K562 (cell line): ENCODE results near the gene DCAF10. TPM values are rescaled to one million over a fixed set of nuclear protein-coding genes. Genes with fewer than 3 reads are reported as not detected.

Source experiments
- ARNT ChIP-seq, 2 experiments: fragments of 450-650 bp; IDR thresholded peaks; 2 replicates each; pipeline ENCODE4 v1.6.1; 2016; ENCODE audit warnings: mild to moderate bottlenecking in 1 of 2
- CBFB ChIP-seq: sonication (generic); formaldehyde crosslinking; IDR thresholded peaks from 2 replicates; pipeline ENCODE4 v1.4.0; 2020; ENCODE audit warnings: mild to moderate bottlenecking, missing genetic modification reagents
- ETS2 ChIP-seq: IDR thresholded peaks from 2 replicates; pipeline ENCODE4 v1.6.1; 2016; ENCODE audit warnings: borderline replicate concordance, missing genetic modification characterization, mild to moderate bottlenecking, moderate library complexity, missing compliant biosample characterization; ENCODE audit not compliant: poor library complexity, severe bottlenecking
- FOXJ2 ChIP-seq: fragments of 200-800 bp; sonication (Bioruptor generic); IDR thresholded peaks from 2 replicates; pipeline ENCODE4 v1.6.1; 2016; ENCODE audit warnings: missing genetic modification characterization, missing compliant biosample characterization
- GTF2B ChIP-seq: IDR thresholded peaks from 2 replicates; pipeline ENCODE4 v1.6.1; 2011; ENCODE audit not compliant: insufficient read length; ENCODE audit errors: extremely low read depth
- HNRNPH1 ChIP-seq: fragments of 200-400 bp; formaldehyde crosslinking; optimal IDR thresholded peaks from 2 replicates; pipeline ENCODE3; 2017; ENCODE audit warnings: low read depth, mild to moderate bottlenecking, low read length, moderate library complexity
- JUND ChIP-seq, 2 experiments: IDR thresholded peaks; 2 replicates in 1 of 2; 3 replicates in 1 of 2; pipeline ENCODE4 v1.6.1; 2011; ENCODE audit warnings: borderline replicate concordance in 2 of 2, low read depth in 2 of 2, low read length in 2 of 2, improper control_type of control experiment in 1 of 2, missing biosample characterization in 1 of 2, missing genetic modification characterization in 1 of 2, missing genetic modification reagents in 1 of 2
- KDM1A ChIP-seq, 2 experiments: fragments of 450-650 bp; IDR thresholded peaks; 2 replicates each; pipeline ENCODE4 v1.6.1; 2016; ENCODE audit warnings: mild to moderate bottlenecking in 2 of 2
- KDM5B ChIP-seq: fragments of 200-600 bp; sonication (generic); IDR thresholded peaks from 2 replicates; pipeline ENCODE4 v1.6.1; 2012; ENCODE audit warnings: low read depth, mild to moderate bottlenecking, moderate library complexity, low read length, control low read depth, inconsistent platforms; ENCODE audit not compliant: insufficient replicate concordance
- MYC ChIP-seq, 2 experiments: fragments of 250-450 bp in 1 of 2; sonication (Bioruptor Pico) in 1 of 2; IDR thresholded peaks; 2 replicates each; pipeline versions ENCODE4 v1.5.1 to v1.6.1; 2012 to 2021; ENCODE audit warnings: low read depth in 2 of 2, borderline replicate concordance in 1 of 2, improper control_type of control experiment in 1 of 2, low read length in 1 of 2, mild to moderate bottlenecking in 1 of 2, moderate library complexity in 1 of 2
- NFIX ChIP-seq: fragments of 250-450 bp; sonication (Bioruptor Pico); IDR thresholded peaks from 2 replicates; pipeline ENCODE4 v1.4.0; 2020; ENCODE audit warnings: low read depth, mild to moderate bottlenecking, moderate library complexity
- PHB ChIP-seq: fragments of 250-450 bp; sonication (Bioruptor Pico); IDR thresholded peaks from 2 replicates; pipeline ENCODE4 v1.5.0; 2021
- PTBP1 ChIP-seq: fragments of 200-400 bp; formaldehyde crosslinking; IDR thresholded peaks from 2 replicates; pipeline ENCODE4 v1.6.1; 2017; ENCODE audit warnings: low read depth, low read length
- RBM14 ChIP-seq: fragments of 200-400 bp; formaldehyde crosslinking; IDR thresholded peaks from 2 replicates; pipeline ENCODE4 v1.6.1; 2018; ENCODE audit warnings: low read depth, mild to moderate bottlenecking, low read length, moderate library complexity, borderline replicate concordance; ENCODE audit not compliant: insufficient read depth
- RBM25 ChIP-seq: fragments of 200-400 bp; formaldehyde crosslinking; IDR thresholded peaks from 2 replicates; pipeline ENCODE4 v1.6.1; 2018; ENCODE audit warnings: low read length, low read depth, moderate library complexity; ENCODE audit not compliant: severe bottlenecking
- RFX1 ChIP-seq: fragments of 450-650 bp; IDR thresholded peaks from 2 replicates; pipeline ENCODE4 v1.6.1; 2016; ENCODE audit warnings: mild to moderate bottlenecking, moderate library complexity
- RNF2 ChIP-seq: sonication (generic); IDR thresholded peaks from 2 replicates; pipeline ENCODE4 v1.6.1; 2016
- SMARCB1 ChIP-seq: IDR thresholded peaks from 2 replicates; pipeline ENCODE4 v1.6.1; 2011; ENCODE audit warnings: improper control_type of control experiment, low read depth; ENCODE audit not compliant: insufficient read length
- SRSF7 ChIP-seq: fragments of 200-400 bp; formaldehyde crosslinking; optimal IDR thresholded peaks from 2 replicates; pipeline ENCODE3; 2017; ENCODE audit warnings: mild to moderate bottlenecking, low read depth, low read length
- TAF7 ChIP-seq: fragments of 450-650 bp; IDR thresholded peaks from 2 replicates; pipeline ENCODE4 v1.6.1; 2016; ENCODE audit warnings: missing genetic modification characterization, missing compliant biosample characterization
- XRCC3 ChIP-seq: fragments of 450-650 bp; IDR thresholded peaks from 2 replicates; pipeline ENCODE4 v1.6.1; 2017; ENCODE audit warnings: mild to moderate bottlenecking, moderate library complexity
- ZBTB33 ChIP-seq: sonication (generic); formaldehyde crosslinking; IDR thresholded peaks from 2 replicates; pipeline ENCODE4 v1.8.1; 2023; ENCODE audit warnings: mild to moderate bottlenecking, missing genetic modification reagents
- ZNF444 ChIP-seq: fragments of 250-450 bp; sonication (Bioruptor Pico); IDR thresholded peaks from 2 replicates; pipeline ENCODE4 v1.4.0; 2020; ENCODE audit warnings: mild to moderate bottlenecking, moderate library complexity
- ZNF551 ChIP-seq: fragments of 250-450 bp; sonication (Bioruptor Pico); IDR thresholded peaks from 2 replicates; pipeline ENCODE4 v1.5.0; 2021; ENCODE audit warnings: mild to moderate bottlenecking, moderate library complexity
- ZNF655 ChIP-seq: fragments of 250-450 bp; sonication (Bioruptor Pico); IDR thresholded peaks from 2 replicates; pipeline ENCODE4 v1.5.0; 2021
- polyA plus RNA-seq, 8 experiments: library from polyadenylated mRNA; depleted of rRNA in 4 of 8; stranded (reverse) in 5 of 8; unstranded in 3 of 8; fragments of >200 nt; fragmentation: Nextera tagmentation in 2 of 8; fragmentation: Illumina TruSeq in 1 of 8; extraction: Ambion mirVana in 2 of 8; extraction: Trizol in 1 of 8; gene quantifications; 2 replicates each; pipeline versions ENCODE4 v1.2.1 to v1.2.3, GENCODE V29; 2011 to 2014; ENCODE audit warnings: inconsistent platforms in 1 of 8, missing spikeins in 1 of 8
- total RNA-seq, 7 experiments: library from RNA; depleted of rRNA in 6 of 7; stranded (reverse); fragments of >200 nt in 6 of 7; fragmentation: Illumina TruSeq in 2 of 7; extraction: Trizol in 2 of 7; gene quantifications; 2 replicates each; pipeline versions ENCODE4 v1.2.1 to v1.2.3, GENCODE V29; 2011 to 2021; ENCODE audit warnings: low replicate concordance in 1 of 7

DCAF10 gene
- total and polyA plus RNA-seq, 9 of the 15 experiments (the other 6 are each of a cell fraction or from before 2014, with no cell fraction given) = 6.8 to 40.1 (median 16.9) TPM

DNA sequence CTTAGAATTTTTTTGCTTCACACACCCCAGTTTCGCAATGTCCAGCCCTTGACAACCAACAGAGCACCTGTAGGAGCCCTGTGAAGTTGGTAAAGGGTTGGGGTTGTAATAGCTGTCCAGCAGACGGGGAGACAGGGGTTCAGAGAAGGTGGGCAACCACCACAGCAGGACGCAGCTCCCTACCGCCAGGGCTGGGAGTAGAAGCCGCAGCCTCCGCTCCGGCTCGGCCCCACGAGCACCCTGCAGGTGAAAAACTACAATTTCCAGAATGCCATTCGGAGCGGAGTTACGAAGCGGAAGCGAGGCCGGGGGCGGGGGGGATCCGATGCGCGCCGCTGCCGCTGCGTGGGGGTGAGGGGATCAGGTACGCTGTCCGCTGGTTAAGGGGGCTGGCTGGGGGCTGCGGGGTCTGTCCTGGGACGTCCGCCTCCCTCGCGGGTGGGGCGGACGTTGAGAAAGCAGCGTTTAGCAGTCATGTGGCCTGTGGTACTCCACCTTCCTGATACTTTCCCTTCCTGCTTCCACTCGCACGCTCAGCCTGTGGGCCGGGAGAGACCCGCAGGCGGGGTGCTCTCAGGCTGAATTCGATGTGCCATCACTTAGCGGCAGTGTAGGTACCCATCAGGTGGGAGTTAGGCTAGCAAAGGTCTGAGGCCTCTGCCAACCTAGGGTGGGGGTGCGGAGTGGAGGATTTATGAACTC lies 47.0 kb upstream of the DCAF10 start, which contains the start of gene TRMT10B (continued):
- TF ChIP-seq RBM25 = no peak
- no peak for TF ChIP-seq CBFB
- no peak for TF ChIP-seq RNF2
- TF ChIP-seq JUND (IDR thresholded peaks at IDR 0.05; ENCODE audit: borderline replicate concordance, low read depth, low read length) = 0 out of 2 replicates have a peak, but pooled peaks have one; percentile 30
- no peak for TF ChIP-seq JUND (tag; IDR thresholded peaks at IDR 0.05; ENCODE audit: borderline replicate concordance, low read depth, low read length)
- no peak for TF ChIP-seq TAF7 (tag)
- no peak for TF ChIP-seq XRCC3
- TF ChIP-seq RFX1 = no peak
- TF ChIP-seq KDM5B = peak; percentile 35
- no peak for TF ChIP-seq ZNF551 (CRISPR knock-in tag)
- no peak for TF ChIP-seq GTF2B
- no peak for TF ChIP-seq RBM14
- no peak for TF ChIP-seq SMARCB1
- 0 out of 4 replicates have a peak, but pooled peaks of 1 of the 2 experiments have one; percentile 22 for TF ChIP-seq ARNT (IDR thresholded peaks at IDR 0.05)
- no peak for TF ChIP-seq KDM1A (IDR thresholded peaks at IDR 0.05)
- TF ChIP-seq HNRNPH1 = no peak
- TF ChIP-seq ETS2 (tag) = no peak
- peak; percentile 71 for TF ChIP-seq MYC (IDR thresholded peaks at IDR 0.05; ENCODE audit: low read depth, low read length)
- TF ChIP-seq MYC (CRISPR knock-in tag; IDR thresholded peaks at IDR 0.05; ENCODE audit: borderline replicate concordance, low read depth) = peak; percentile 43; the same call in 1 of the 2 replicates
- no peak for TF ChIP-seq PHB (CRISPR knock-in tag)
- TF ChIP-seq NFIX = no peak
- no peak for TF ChIP-seq ZBTB33 (CRISPR knock-in tag)
- no peak for TF ChIP-seq FOXJ2 (tag)
- no peak for TF ChIP-seq PTBP1
- no peak for TF ChIP-seq SRSF7
- no peak for TF ChIP-seq ZNF655
- no peak for TF ChIP-seq ZNF444
